ENCODE measurements around the gene ABCB11.
"Not testable (repeated sequence)": the region's sequence is repeated elsewhere in the genome, so short reads cannot be mapped to it uniquely, and the experiment has no call there.

The ABCB11 gene

DNA sequence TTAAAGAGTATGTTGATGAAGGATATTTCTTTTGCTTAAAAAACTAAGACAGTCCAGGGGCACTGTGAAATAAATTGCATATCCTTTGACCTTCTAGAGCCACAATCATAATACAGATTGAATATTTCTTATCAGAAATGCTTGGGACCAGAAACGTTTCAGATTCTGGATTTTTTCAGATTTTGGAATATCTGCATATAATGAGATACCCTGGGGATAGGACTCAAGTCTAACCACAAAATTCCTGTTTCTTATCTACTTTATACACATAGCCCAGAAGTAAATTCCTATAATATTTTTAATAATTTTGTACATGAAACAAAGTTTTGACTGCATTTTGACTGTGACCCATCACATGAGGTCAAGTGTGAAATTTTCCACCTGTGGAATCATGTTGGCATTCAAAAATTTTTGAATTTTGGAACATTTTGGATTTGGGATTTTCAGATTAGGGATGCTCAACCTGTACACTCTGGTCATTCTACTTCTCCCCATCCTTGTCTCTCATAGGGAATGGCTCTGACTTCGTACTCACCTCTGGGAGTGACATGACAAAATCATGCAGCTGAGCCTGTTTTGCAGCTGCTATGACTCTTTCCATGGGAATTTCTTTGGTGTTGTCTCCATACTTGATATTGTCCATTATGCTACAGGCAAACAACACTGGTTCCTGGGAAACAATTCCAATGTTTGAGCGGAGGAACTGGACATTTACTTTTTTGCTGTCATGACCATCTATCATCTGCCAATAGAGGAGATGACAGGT is 104.3 kb downstream of the ABCB11 start:
- no peak for DNase-seq

DNA sequence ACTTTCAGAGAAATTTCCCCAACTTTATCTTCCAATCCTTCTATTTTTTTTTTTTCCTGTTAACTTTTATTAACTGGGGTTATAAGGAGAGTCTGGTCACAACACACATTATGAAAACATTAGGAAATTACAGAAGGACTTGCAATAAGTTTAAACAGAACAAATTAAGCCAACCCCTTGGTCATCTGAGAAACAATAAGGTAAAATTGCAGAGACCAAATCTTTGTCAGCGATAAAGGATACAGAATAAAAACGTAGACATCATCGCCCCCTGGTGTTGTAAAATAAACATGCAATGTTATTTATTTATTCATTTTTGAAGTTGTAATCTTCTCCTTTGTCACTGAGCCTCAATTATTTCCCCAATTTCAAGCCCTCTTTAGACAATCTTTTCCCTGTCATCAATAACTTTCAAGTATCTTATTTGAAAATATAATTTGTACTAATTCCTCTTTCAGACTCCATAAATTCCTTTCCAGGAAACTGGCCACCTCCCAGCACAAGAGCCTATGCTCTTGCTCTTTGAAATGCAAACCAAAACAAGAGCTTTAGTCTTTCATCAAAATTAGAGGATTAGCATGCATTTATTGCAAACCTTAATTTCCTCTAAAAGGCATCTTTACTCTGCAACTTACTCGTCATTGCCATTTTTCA is 110.5 kb downstream of the ABCB11 start:
- DNase-seq: no peak

DNA sequence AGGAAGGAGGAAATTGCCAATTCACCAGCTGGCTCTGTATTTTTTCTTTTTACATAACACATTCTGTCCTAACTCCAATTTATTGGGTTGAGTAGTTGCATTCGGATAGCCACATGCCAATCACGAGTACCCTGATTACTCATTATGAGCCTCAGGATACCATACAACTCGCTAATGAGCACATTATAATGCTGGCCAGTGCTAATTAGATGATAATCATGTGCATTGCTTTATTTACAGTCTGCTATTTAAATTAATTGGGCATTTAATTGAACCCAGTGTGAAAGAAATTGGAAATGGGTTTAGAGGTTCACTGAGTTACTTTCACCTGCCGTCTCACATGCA is 114.8 kb downstream of the ABCB11 start:
- no peak for DNase-seq

DNA sequence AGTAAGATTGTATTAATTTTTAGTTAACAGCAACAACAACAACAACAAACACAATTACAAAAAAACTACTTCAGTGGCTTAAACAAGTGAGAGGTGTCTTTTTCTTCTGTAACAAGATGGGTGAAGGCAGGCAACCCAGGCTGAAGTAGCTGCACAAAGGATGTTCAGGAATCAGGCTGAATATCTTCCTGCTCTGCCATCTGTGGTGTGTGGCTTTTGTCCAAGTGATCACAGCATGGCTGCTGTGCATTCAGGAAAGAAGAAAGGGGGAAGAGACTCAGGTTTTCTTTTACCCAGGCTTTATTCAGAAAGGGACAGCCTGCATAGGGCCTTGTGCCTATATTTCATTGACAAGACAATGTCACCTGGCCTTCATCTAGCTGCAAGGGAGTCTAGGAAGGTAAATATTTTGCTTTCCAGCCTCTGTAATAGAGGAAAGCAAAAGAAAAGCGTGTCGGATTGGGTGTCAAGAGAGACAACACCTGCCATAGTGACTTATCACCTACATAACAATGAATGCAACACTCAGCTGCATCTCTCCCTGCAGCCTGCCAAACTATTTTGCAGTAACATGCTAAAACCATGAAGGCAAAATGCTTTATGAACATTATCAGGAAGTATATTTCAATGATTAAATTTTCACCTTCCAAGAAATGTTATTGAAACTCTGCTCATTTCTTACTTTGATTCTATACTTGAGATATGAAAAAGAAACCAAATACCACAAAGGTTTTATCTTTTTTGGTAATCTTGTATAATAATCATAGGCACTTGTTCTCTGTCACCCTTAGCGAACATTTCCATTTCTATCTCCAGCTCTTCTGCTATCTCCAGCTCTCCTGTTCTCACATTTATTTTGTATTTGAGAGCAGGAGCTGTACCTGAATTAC is 115.4 kb downstream of the ABCB11 start:
- DNase-seq: no peak

DNA sequence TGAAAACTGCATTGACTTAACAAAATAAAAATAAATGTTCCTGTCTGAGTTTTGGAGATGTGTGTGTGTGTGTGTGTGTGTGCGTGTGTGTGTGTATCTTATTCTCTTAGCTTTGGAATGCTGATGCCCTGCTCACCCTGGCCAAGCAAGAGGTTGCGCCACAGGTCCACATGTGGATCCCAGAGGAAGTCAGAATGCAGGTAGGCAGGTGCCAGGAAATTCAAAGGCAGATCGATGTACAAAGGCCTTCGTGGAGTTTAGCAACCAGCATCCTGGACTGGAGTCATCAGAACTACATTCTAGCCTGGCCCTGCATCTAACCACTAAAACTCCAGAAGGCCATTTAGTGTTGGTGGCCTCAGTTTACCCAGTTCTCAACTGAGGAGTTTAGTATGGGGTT is 117.6 kb downstream of the ABCB11 start:
- no peak for DNase-seq

DNA sequence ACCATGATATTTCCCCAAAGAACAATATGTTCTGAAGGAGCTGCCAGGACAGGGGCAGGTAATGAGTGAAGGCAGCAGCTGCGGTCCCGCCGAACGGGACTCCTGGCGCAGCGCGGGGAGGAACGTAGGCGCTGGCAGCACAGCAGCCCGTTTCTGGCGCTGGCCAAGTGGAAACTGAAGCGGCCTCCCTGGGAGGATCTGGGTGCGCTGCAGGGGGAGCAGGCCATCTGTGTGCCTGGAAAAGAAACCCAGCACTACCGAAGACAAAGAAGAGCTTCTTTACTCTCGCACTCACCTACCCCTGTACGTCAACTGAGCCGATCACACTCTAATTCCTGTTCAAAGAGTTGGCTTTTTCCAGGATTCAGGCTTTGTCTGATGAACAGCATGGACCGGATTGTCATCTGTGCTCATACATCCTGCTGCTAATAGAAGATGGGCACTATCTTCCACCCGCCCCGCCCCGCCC is 118.2 kb downstream of the ABCB11 start:
- no peak for DNase-seq

DNA sequence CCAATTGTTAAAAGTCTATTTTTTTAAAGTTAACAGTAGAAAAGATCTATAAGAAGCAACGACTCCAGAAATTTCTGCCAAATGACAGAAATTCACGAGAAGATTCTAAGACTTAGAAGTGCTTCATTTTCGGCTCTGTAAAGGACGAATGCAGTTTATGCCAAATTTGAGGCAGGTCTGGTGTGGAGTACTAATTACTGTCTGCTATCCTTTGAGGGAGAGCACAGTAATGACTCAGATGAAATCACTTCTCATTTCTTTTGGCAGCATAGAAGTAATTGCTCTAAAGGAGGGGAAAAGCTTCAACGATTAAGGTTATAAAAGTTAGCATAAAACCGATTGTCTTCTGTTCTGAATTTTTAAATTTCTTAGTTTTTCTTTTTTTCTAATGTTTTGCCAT is 118.7 kb downstream of the ABCB11 start:
- no peak for DNase-seq

DNA sequence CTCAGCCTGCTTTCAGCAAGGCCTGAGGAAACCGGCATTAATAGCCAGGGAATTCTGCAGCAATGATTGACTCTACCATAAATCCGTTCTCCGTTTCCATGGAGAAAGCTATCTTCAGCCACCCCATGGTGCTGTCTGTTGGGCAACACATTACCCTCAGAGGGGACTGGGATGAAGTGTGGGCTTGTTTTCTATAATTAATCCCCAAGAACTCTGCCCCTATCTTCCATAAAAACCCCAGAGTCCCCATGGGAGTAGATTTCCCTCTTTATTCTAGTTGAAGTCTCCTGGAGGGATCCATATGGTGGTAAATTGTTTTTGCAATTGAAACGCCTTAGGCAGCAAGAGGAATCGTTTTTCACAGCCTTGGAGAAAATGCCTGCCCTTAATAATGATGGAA is 120.8 kb downstream of the ABCB11 start:
- DNase-seq: no peak

DNA sequence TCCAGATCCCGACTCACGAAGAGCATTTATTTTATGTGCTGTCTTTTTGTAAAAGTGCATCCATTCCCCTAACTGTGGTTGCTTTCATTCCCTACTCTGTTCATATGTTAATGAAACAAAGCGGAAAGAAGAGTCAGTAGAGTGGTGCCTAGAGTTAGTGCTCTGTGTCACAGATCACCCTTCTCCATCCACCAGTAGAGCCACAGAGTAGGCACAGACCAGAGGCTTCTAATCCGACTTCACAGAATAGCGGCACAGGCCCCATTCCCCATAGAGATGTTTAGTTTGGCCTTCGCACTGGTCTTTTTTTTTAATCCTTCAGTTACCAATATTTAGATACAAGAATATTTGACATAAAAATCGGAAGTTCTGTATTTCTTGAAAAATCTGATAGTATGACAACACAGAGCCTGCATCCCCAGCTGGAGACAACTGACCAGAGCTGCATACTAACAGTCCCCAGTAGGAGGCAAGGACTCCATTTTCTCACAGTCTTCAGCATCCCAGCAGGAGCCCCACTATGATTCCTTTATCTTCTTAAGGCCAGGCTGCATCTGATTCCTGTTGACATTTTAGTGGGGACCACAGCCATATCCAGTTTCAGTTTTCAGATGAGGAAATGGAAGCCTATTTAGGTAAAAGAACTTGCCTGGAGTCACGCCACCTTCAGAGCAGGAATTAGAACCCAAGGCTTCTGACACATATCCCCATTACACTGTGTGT is 123.0 kb downstream of the ABCB11 start:
- DNase-seq: no peak

DNA sequence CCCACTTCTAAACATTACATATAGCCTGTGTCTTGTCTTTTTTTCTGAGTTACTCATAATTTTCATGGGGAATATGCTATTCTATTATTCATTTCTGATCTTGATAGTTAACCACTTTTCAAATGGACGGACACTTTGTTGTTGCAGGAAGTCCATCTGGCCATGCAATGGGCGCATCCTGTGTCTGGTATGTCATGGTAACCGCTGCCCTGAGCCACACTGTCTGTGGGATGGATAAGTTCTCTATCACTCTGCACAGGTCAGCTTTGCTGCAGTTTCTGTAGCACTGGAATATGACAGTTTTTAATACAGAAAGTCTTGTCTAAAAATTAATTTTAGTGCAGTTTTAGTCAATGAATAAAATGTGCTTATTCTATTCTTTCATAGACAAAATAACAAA is 126.8 kb downstream of the ABCB11 start:
- DNase-seq: no peak

DNA sequence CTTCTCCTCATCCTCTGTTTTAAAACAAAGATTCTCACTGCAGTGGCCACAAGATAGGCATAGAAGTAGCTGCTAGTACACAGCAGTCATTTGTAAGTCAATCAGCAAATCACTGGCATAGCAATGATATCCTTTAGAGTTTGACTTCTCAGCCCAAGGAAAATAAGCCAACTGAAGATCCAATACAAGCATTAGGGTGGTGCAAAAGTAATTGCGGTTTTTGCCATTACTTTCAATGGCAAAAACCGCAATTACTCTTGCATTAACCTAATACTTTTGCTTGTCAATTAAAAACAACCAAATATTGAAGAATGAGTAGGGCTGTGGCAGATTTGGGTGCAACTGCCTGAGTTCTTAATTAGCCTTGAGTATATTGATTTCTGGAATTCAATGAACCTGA is 127.2 kb downstream of the ABCB11 start:
- no peak for DNase-seq

DNA sequence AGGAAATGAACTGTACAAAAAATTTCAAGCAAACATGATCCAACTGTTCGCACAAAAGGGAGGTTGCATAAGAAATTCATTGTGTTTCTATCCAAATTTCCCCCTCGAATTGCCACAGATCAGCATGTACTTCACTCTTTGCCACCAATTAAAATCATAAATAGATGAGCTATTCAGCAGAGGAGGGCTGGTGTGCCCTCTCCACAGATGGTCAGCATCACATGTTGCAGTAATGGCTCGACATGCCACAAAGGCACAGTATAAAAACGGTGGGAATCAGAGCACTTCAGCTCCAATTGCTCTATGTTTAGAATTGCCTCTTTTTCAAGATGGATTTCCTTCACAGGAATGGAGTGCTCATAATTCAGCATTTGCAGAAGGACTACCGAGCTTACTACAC is 130.1 kb downstream of the ABCB11 start, which contains the start of gene G6PC2:
Gene G6PC2 (plus strand): TSS at position 289 of the 400 bp plus-strand sequence. CDS start 41 bp downstream, at position 330.
- DNase-seq: no peak

DNA sequence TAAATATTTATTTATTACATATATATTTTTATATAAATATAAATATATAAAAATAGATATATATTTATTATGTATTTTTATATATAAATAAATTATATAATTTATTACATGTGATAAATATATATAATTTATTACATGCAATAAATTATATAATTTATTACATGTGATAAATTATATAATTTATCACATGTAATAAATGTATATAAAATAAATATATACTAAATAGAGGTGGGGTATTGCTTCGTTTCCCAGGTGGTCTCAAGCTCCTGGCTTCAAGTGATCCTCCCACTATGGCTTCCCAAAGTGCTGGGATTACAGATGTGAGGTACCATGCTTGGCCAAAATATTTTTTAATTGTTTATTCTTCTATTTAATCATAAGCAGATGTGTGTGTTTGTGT is 133.7 kb downstream of the ABCB11 start:
- no peak for DNase-seq

DNA sequence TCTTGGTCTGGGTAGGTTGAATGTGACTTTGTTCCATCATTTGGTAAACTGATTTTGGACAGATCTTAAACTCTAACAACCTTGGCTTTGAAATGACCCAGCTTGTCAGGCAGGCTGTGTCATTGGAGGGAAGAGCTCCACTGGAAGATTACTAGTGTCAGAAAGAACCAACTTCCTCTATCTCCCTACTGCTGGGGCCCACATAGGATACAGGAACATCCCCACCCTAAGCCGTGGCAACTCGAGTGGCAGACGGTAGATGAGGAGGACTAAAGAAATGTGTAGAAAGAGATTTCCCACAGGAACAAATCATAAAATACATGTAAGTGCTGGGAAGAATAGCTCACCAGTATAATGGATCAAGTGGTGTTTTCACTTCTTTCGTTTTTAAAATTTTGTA is 134.3 kb downstream of the ABCB11 start:
- no peak for DNase-seq

DNA sequence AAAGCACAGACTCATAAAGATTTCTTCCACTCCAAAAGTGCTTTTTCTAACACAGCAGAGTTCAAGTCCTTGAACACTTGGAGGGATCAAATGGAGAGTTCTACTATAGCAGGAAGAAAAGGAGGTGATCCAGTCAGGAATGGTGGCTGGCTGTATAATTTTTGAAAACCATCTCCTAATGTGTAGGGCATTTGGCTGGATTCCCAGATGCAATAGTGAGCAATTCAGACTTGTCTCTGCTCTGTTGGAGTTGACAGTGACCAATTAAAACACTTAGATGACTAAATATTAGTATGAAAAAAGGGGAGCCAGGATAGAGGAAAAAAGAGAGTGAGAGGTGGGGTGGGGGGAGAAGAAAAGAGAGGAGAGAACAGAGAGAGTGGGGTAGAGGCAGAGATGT is 135.4 kb downstream of the ABCB11 start:
- no peak for DNase-seq

DNA sequence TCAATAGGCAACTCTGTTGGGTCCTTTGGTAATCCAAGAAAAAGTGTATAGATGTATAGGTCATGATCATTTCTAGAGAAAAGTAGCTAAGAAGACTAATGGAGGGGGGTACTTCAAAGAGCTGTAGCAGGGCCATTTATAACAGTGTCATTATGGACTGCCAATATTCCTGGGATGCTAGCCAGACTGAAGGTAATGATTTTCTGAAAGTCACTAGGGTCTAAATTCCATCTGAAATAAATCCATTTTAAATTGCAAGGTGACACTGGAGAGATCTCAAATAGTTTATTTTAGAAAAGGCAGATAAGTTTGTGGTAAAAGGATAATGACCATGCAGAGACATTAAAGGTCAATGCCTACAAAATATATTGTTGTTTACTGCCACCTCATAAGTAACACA is 136.4 kb downstream of the ABCB11 start:
- no peak for DNase-seq

DNA sequence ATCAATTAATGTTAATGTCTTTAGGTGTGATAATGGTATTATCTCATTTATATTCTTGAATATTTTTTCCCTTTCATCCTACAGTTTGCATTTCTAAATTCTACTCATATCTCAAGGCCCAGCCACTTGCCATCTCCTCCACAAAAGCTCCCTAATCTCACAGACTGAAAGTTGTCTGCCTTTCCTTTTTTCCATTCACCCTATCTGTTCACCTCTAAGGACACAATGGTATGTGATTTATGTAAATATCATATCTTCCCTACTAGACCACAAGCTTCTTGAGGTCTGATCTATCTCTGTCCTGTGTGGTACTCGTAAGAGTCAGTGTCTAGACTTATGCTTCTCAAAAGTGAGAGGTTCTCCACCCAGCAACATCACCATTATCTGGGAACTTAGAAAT is 137.0 kb downstream of the ABCB11 start:
- DNase-seq: no peak

DNA sequence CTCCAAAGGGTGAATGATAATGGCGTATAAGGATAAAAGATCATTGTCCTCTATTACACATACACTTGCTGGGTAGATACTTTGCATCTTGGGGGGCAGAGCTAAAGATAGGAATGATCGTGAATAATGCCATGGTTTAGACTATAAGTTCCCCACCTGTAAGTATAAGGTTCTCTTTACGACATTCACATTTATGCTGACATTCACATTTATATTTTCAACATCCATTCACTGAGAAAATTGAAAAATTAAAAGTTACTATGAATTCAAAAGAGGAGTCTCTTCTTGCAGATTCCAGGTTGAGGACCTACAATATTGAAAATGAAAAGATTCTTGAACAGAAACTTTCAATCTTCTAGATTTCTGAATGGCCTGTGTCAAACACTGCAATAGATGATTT is 138.8 kb downstream of the ABCB11 start:
- no peak for DNase-seq

DNA sequence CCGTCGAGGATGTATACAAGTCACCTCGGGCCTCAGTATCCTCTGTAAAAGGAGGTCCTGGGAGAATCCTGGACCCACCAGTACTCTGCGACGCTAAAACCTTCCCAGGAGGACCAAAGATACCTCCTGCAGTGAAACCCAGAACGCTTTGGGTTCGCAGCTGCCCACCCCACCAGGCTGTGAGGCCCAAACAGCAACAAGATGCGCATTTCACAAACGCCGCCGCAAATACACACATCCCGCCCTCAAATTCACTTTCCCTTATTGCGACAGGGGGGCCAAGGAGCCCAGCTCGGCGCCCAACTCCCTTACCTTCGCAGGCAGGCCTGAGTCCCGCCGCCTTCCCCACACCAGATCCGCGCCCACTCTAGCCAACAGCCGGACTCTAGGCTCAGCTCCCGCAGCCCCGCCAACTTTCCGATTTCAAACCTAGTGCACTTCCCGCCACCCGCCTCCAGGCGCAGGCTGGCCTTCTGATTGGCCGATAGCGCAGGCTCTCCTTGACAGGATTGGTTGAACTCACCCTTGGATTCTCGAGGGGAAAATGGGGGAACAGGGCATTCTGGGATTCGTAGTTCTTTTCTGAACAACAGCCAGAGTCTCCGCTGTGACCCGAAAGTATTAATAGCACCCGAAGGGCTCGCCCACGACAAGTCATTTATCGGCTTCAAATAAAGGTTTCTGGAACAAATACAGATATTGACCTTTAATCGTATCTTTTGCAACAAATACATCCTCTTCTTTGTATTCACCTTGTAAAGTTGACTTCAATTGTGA is 140.9 kb downstream of the ABCB11 start, which contains the start of gene SPC25:
Gene SPC25 (minus strand): TSS at position 425 of the 777 bp plus-strand sequence. CDS start 911 bp downstream, outside the sequence.
- peak; percentile 78 for DNase-seq

DNA sequence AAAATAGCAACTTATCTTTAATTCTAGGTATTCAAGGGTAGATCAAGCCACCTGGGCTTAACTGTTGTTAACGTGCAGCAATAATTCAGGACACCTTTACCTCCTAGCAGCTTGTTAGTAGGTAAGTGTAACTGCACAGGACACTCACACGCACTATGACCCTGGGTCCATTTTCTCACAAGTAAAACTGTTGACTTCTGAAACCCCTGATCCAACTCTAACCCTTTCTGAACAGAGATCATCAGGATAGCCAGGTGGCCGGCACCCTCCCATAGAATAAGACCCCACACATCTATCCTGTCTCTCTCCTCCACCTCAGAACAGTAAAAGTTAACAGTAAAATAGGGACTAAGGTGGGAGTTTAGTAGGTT is 141.5 kb downstream of the ABCB11 start:
- no peak for DNase-seq

DNA sequence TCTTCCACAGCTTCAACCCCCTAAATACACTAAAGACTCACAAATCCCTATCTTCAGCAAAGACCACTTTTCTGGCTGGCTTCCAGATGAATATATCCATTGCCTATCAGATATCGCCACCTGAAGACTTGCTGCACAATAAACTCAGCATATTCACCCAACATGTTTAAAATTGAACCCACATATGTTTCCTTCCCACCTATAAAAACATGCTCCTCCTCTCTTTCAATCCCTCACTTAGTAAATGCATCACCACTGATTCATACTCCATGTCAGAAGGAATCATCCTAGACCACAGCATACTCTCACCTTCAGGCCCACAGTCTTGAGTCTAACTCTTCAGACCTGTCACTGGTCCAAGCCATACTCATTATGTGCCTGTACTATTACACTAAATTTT is 146.1 kb downstream of the ABCB11 start:
- no peak for DNase-seq

DNA sequence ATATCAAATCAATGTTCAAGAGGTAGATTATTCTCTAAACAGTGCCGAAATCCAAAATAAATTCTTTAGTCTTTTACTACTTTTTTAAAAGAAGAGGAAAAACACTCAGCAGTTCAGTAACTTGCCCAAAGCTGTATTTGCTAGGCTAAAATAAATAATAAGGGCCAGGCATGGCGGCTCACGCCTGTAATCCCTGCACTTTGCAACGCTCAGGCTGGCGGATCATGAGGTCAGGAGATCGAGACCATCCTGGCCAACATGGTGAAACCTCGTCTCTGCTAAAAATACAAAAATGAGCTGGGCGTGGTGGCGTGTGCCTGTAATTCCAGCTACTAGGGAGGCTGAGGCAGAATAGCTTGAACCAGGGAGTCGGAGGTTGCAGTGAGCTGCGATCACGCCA is 149.0 kb downstream of the ABCB11 start:
- not testable (repeated sequence) for DNase-seq

All from activated CD8-positive, alpha-beta memory T cell treated with anti-CD3 and anti-CD28 coated beads, Interleukin-2, amount 50 U/mL, for 4 hours (primary cell).